ENCODE results near the gene TMEFF1. TPM values are rescaled to one million over a fixed set of nuclear protein-coding genes. Genes with fewer than 3 reads are reported as not detected.

TMEFF1 gene
- total RNA-seq, 1 experiment from 2014 or later = 65.5 TPM

DNA sequence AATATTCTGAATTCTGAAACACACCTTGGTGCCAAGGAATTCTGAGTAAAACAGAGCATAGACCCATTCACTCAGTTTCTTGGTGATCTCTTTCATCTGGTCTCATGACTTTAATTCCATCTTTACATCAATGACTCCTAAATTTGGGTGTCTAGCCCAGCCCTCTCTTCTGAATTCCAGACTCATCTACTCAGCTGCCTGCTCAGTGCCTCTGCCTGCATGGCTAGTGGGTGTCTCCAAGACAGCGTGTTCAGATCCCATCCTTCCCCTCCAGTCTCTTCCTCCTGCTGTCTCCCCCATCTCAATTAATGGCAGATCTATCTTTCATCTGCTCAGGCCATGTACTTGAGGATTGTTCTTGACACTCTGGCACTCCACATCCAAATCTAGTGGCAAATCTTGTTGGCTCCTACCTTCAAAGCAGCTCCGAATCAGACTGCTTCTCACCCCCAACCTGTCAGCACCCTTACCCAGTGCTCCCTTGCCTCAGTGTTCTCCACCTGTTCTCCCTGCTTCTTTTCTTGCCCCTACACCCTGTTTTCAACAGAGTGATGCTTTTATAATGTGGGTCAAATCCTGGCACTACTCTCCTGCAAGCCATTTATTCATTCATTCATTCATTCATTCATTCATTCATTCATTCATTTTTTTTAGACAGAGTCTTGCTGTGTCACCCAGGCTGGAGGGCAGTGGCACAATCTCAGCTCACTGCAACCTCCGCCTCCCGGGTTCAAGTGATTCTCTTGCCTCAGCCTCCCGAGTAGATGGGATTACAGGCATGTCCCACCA, 110.3 kb downstream of the TMEFF1 start:
- Mint-ChIP-seq H3K4me1 (peaks cover 0 to 5% of the 10 kb centered on the region in 2 experiments; a peak in 1 of 4 replicates), H3K27me3 (ENCODE audit: low read depth) (no peaks in the 10 kb centered on the region), H3K36me3 (ENCODE audit: insufficient read depth in 1 of 3, low read depth in 3 of 3) (peaks cover 4 to 26% (median 18%) of the 10 kb centered on the region in 3 experiments; a peak in 6 of 7 replicates), H3K4me3 (no peak overlapping the region), H3K9me3 (no peaks in the 10 kb centered on the region), H3K27ac (no peak overlapping the region)
- Histone ChIP-seq H2BK15ac (ENCODE audit: low read depth, low read length) (no peak overlapping the region), H3K56ac (ENCODE audit: insufficient read length, low read depth, low read length) (no peak overlapping the region), H2AK5ac (ENCODE audit: insufficient read length, low read length) (no peak overlapping the region), H3K4ac (ENCODE audit: low read depth, low read length) (no peak overlapping the region), H3K23me2 (ENCODE audit: insufficient read length, low read depth, low read length, poor library complexity, severe bottlenecking) (no peaks in the 10 kb centered on the region), H4K5ac (ENCODE audit: insufficient read length, low read depth, low read length) (no peak overlapping the region), H2AFZ (ENCODE audit: low read length) (no peak overlapping the region), H2BK120ac (ENCODE audit: low read depth, low read length, poor library complexity, severe bottlenecking) (no peak overlapping the region), H3K9ac (ENCODE audit: extremely low read depth, insufficient read length, low read length) (no peak overlapping the region), H2BK5ac (ENCODE audit: insufficient read length, low read length) (no peak overlapping the region), H4K8ac (replicated peaks; ENCODE audit: insufficient read length, low read depth, low read length) (no peak overlapping the region), H4K20me1 (ENCODE audit: control insufficient read depth, insufficient read depth, insufficient read length) (no peaks in the 10 kb centered on the region), H3K9me3 (ENCODE audit: control insufficient read depth, low read depth, low read length) (no peaks in the 10 kb centered on the region), H2BK12ac (ENCODE audit: insufficient read length, low read depth, low read length) (no peak overlapping the region), H3K27ac (ENCODE audit: insufficient read length, low read depth, low read length) (no peak overlapping the region), H3K79me1 (ENCODE audit: insufficient read depth, low read depth, low read length, poor library complexity, severe bottlenecking) (no peaks in the 10 kb centered on the region), H3K4me2 (ENCODE audit: insufficient read depth, insufficient read length, low read length) (no peak overlapping the region), H3K27me3 (ENCODE audit: insufficient read depth, low read length) (no peaks in the 10 kb centered on the region), H3K14ac (ENCODE audit: insufficient read depth, low read length) (no peak overlapping the region), H2BK20ac (ENCODE audit: low read depth, low read length, poor library complexity, severe bottlenecking) (no peak overlapping the region), H3K18ac (ENCODE audit: insufficient read length, low read depth, low read length) (no peak overlapping the region), H3K4me1 (ENCODE audit: insufficient read depth, low read length) (no peaks in the 10 kb centered on the region), H3T11ph (ENCODE audit: low read length) (no peak overlapping the region), H3K23ac (ENCODE audit: insufficient read length, low read depth, low read length) (no peak overlapping the region), H4K91ac (ENCODE audit: insufficient read length, low read depth, low read length) (no peak overlapping the region), H3K79me2 (ENCODE audit: insufficient read depth, low read length) (no peaks in the 10 kb centered on the region)
- no peak for DNase-seq
- WGBS (ENCODE audit: extremely low coverage, insufficient read length, low lambda C conversion rate) = no CpG with 5 or more reads among the region's 5 CpGs
- TF ChIP-seq CTCF (conservative IDR thresholded peaks at IDR 0.05) = no peak
